Measurements from ENCODE around the gene FAM3A.

The FAM3A gene

GRCh38 chrX:154511761-154512160 lies 4.3 kb downstream of the FAM3A start:
- no peak for DNase-seq
- no peaks in the 10 kb centered on the region for H3K27me3 ChIP-seq (replicated peaks; ENCODE audit: insufficient read depth, low read length)
- H3K9me2 ChIP-seq (replicated peaks; ENCODE audit: insufficient read depth, low read length) = no peaks in the 10 kb centered on the region
- peaks cover 4% of the 10 kb centered on the region; the same call in 1 of the 2 replicates for H3K79me2 ChIP-seq (ENCODE audit: low read length)
- H3K9ac ChIP-seq (ENCODE audit: low read length) = no peak overlapping the region
- H3K36me3 ChIP-seq (replicated peaks; ENCODE audit: insufficient read depth, low read length) = no peaks in the 10 kb centered on the region
- no peak overlapping the region for H3K4me3 ChIP-seq (ENCODE audit: low read length)
- H4K20me1 ChIP-seq (ENCODE audit: insufficient read depth, low read length) = no peaks in the 10 kb centered on the region
- TF ChIP-seq EZH2 (optimal IDR thresholded peaks at IDR 0.05; ENCODE audit: low read depth, low read length) = no peak
- TF ChIP-seq CTCF (IDR thresholded peaks at IDR 0.05; ENCODE audit: low read length) = no peak
- TF ChIP-seq EZH2phosphoT487 (IDR thresholded peaks at IDR 0.05; ENCODE audit: low read length) = no peak
- H2AFZ ChIP-seq (ENCODE audit: low read length) = no peak overlapping the region
- no peaks in the 10 kb centered on the region for H3K4me1 ChIP-seq (ENCODE audit: low read length)
- no peaks in the 10 kb centered on the region for H3K9me3 ChIP-seq (replicated peaks; ENCODE audit: insufficient read depth, low read length)
- H3K27ac ChIP-seq (ENCODE audit: low read length) = no peak overlapping the region
- no peak overlapping the region for H3K4me2 ChIP-seq (ENCODE audit: low read depth, low read length)
- no peaks in the 10 kb centered on the region for H3F3A ChIP-seq (ENCODE audit: insufficient read depth, low read length)

- H3K27ac ChIP-seq (ENCODE audit: low read length) = no peak overlapping the region
- no peaks in the 10 kb centered on the region for H3K4me1 ChIP-seq (ENCODE audit: low read length)
- H2AFZ ChIP-seq (ENCODE audit: low read length) = no peak overlapping the region
- no peaks in the 10 kb centered on the region for H3F3A ChIP-seq (ENCODE audit: insufficient read depth, low read length)
- H3K36me3 ChIP-seq (replicated peaks; ENCODE audit: insufficient read depth, low read length) = no peaks in the 10 kb centered on the region
- H3K9me2 ChIP-seq (replicated peaks; ENCODE audit: insufficient read depth, low read length) = no peaks in the 10 kb centered on the region
- no peak overlapping the region for H3K9ac ChIP-seq (ENCODE audit: low read length)
- no peaks in the 10 kb centered on the region for H4K20me1 ChIP-seq (ENCODE audit: insufficient read depth, low read length)
- DNase-seq = no peak
- no peaks in the 10 kb centered on the region for H3K9me3 ChIP-seq (replicated peaks; ENCODE audit: insufficient read depth, low read length)
- TF ChIP-seq EZH2 (optimal IDR thresholded peaks at IDR 0.05; ENCODE audit: low read depth, low read length) = no peak
- TF ChIP-seq CTCF (IDR thresholded peaks at IDR 0.05; ENCODE audit: low read length) = no peak
- TF ChIP-seq EZH2phosphoT487 (IDR thresholded peaks at IDR 0.05; ENCODE audit: low read length) = no peak
- H3K27me3 ChIP-seq (replicated peaks; ENCODE audit: insufficient read depth, low read length) = no peaks in the 10 kb centered on the region
- no peaks in the 10 kb centered on the region for H3K79me2 ChIP-seq (ENCODE audit: low read length)
- no peak overlapping the region for H3K4me2 ChIP-seq (ENCODE audit: low read depth, low read length)
- H3K4me3 ChIP-seq (ENCODE audit: low read length) = no peak overlapping the region
Observed at GRCh38 chrX:154509455-154509854, 6.6 kb downstream of the FAM3A start.

GRCh38 chrX:154508384-154508745 lies 7.7 kb downstream of the FAM3A start:
- Histone ChIP-seq H3K9ac (ENCODE audit: low read length) (no peak overlapping the region), H3K4me3 (ENCODE audit: low read length) (no peak overlapping the region), H3K79me2 (ENCODE audit: low read length) (no peaks in the 10 kb centered on the region), H3F3A (ENCODE audit: insufficient read depth, low read length) (no peaks in the 10 kb centered on the region), H3K36me3 (replicated peaks; ENCODE audit: insufficient read depth, low read length) (no peaks in the 10 kb centered on the region), H4K20me1 (ENCODE audit: insufficient read depth, low read length) (no peaks in the 10 kb centered on the region), H3K27me3 (replicated peaks; ENCODE audit: insufficient read depth, low read length) (no peaks in the 10 kb centered on the region), H3K9me3 (replicated peaks; ENCODE audit: insufficient read depth, low read length) (no peaks in the 10 kb centered on the region), H3K27ac (ENCODE audit: low read length) (no peak overlapping the region), H3K4me2 (ENCODE audit: low read depth, low read length) (no peak overlapping the region), H2AFZ (ENCODE audit: low read length) (no peak overlapping the region), H3K4me1 (ENCODE audit: low read length) (no peaks in the 10 kb centered on the region), H3K9me2 (replicated peaks; ENCODE audit: insufficient read depth, low read length) (no peaks in the 10 kb centered on the region)
- no peak for DNase-seq
- TF ChIP-seq EZH2 (optimal IDR thresholded peaks at IDR 0.05; ENCODE audit: low read depth, low read length) (no peak), CTCF (IDR thresholded peaks at IDR 0.05; ENCODE audit: low read length) (no peak), EZH2phosphoT487 (IDR thresholded peaks at IDR 0.05; ENCODE audit: low read length) (no peak)

All from MM.1S (cell line).